SK-N-SH treated with all-trans-retinoic acid at 6 μM for 48 hours (cell line): Measurements from ENCODE around the gene UNC13B.

Experiments used
- ATAC-seq: fragments of 200-7000 bp; cut with Tn5 transposase; 3 replicates; pipeline ENCODE4 v1.9.1; 2020; ENCODE audit warnings: mild to moderate bottlenecking, moderate library complexity
- ARNTL ChIP-seq: fragments of 450-650 bp; formaldehyde crosslinking; IDR thresholded peaks from 2 replicates; pipeline ENCODE4 v1.5.0; 2020; ENCODE audit warnings: low read depth, mild to moderate bottlenecking, moderate library complexity, borderline replicate concordance
- BACH2 ChIP-seq: fragments of 250-450 bp; sonication (Bioruptor Pico); IDR thresholded peaks from 2 replicates; pipeline ENCODE4 v1.9.0; 2021; ENCODE audit warnings: mild to moderate bottlenecking, borderline replicate concordance
- CSDC2 ChIP-seq: fragments of 250-450 bp; sonication (Bioruptor Pico); IDR thresholded peaks from 2 replicates; pipeline ENCODE4 v1.5.0; 2020; ENCODE audit warnings: mild to moderate bottlenecking, moderate library complexity
- ESRRG ChIP-seq: fragments of 250-450 bp; sonication (Bioruptor Pico); IDR thresholded peaks from 2 replicates; pipeline ENCODE4 v1.6.1; 2021; ENCODE audit warnings: mild to moderate bottlenecking
- GLIS3 ChIP-seq: fragments of 250-450 bp; sonication (Bioruptor Pico); IDR thresholded peaks from 2 replicates; pipeline ENCODE4 v1.5.0; 2020; ENCODE audit warnings: mild to moderate bottlenecking, moderate library complexity
- OSR1 ChIP-seq: fragments of 250-450 bp; sonication (Bioruptor Pico); IDR thresholded peaks from 2 replicates; pipeline ENCODE4 v1.8.0; 2022; ENCODE audit warnings: moderate library complexity, mild to moderate bottlenecking, inconsistent platforms
- PATZ1 ChIP-seq: fragments of 250-450 bp; sonication (Bioruptor Pico); IDR thresholded peaks from 2 replicates; pipeline ENCODE4 v1.8.0; 2020; ENCODE audit warnings: mild to moderate bottlenecking, moderate library complexity, borderline replicate concordance
- POU6F1 ChIP-seq: fragments of 250-450 bp; sonication (Bioruptor Pico); IDR thresholded peaks from 2 replicates; pipeline ENCODE4 v1.8.0; 2021; ENCODE audit warnings: low read depth, mild to moderate bottlenecking, moderate library complexity, borderline replicate concordance
- PPARA ChIP-seq: fragments of 250-450 bp; sonication (Bioruptor Pico); IDR thresholded peaks from 2 replicates; pipeline ENCODE4 v1.5.0; 2020; ENCODE audit warnings: mild to moderate bottlenecking, borderline replicate concordance
- RARB ChIP-seq: fragments of 250-450 bp; sonication (Bioruptor Pico); IDR thresholded peaks from 2 replicates; pipeline ENCODE4 v1.8.0; 2021; ENCODE audit warnings: mild to moderate bottlenecking, moderate library complexity
- TCF4 ChIP-seq: fragments of 250-450 bp; sonication (Bioruptor Pico); IDR thresholded peaks from 2 replicates; pipeline ENCODE4 v1.8.0; 2021; ENCODE audit warnings: mild to moderate bottlenecking, moderate library complexity, borderline replicate concordance
- TOX ChIP-seq: fragments of 250-450 bp; sonication (Bioruptor Pico); IDR thresholded peaks from 2 replicates; pipeline ENCODE4 v1.8.0; 2021; ENCODE audit warnings: mild to moderate bottlenecking, moderate library complexity, borderline replicate concordance
- ZC3H10 ChIP-seq: fragments of 250-450 bp; sonication (Bioruptor Pico); IDR thresholded peaks from 2 replicates; pipeline ENCODE4 v1.5.1; 2021; ENCODE audit warnings: mild to moderate bottlenecking, moderate library complexity
- ZFP3 ChIP-seq: fragments of 250-450 bp; sonication (Bioruptor Pico); IDR thresholded peaks from 2 replicates; pipeline ENCODE4 v1.5.0; 2020; ENCODE audit warnings: mild to moderate bottlenecking, moderate library complexity
- ZFP30 ChIP-seq: fragments of 450-650 bp; formaldehyde crosslinking; IDR thresholded peaks from 2 replicates; pipeline ENCODE4 v1.5.0; 2022; ENCODE audit warnings: mild to moderate bottlenecking, moderate library complexity
- ZNF565 ChIP-seq: fragments of 450-650 bp; formaldehyde crosslinking; conservative IDR thresholded peaks from 2 replicates; pipeline ENCODE4 v1.5.0; 2020; ENCODE audit warnings: low read depth, mild to moderate bottlenecking, moderate library complexity
- ZNF70 ChIP-seq: fragments of 450-650 bp; formaldehyde crosslinking; IDR thresholded peaks from 2 replicates; pipeline ENCODE4 v1.5.0; 2020; ENCODE audit warnings: mild to moderate bottlenecking, moderate library complexity
- TF ChIP-seq, protein P1 (sequence below): fragments of 250-450 bp; sonication (Bioruptor Pico); IDR thresholded peaks from 2 replicates; pipeline ENCODE4 v1.5.0; 2020; ENCODE audit warnings: mild to moderate bottlenecking, moderate library complexity
- TF ChIP-seq, protein P2 (sequence below): fragments of 250-450 bp; sonication (Bioruptor Pico); IDR thresholded peaks from 2 replicates; pipeline ENCODE4 v1.5.1; 2021; ENCODE audit warnings: mild to moderate bottlenecking, moderate library complexity
- TF ChIP-seq, protein P3 (sequence below): fragments of 250-450 bp; sonication (Bioruptor Pico); IDR thresholded peaks from 2 replicates; pipeline ENCODE4 v1.5.1; 2020; ENCODE audit warnings: low read depth, mild to moderate bottlenecking, moderate library complexity

UNC13B gene

DNA sequence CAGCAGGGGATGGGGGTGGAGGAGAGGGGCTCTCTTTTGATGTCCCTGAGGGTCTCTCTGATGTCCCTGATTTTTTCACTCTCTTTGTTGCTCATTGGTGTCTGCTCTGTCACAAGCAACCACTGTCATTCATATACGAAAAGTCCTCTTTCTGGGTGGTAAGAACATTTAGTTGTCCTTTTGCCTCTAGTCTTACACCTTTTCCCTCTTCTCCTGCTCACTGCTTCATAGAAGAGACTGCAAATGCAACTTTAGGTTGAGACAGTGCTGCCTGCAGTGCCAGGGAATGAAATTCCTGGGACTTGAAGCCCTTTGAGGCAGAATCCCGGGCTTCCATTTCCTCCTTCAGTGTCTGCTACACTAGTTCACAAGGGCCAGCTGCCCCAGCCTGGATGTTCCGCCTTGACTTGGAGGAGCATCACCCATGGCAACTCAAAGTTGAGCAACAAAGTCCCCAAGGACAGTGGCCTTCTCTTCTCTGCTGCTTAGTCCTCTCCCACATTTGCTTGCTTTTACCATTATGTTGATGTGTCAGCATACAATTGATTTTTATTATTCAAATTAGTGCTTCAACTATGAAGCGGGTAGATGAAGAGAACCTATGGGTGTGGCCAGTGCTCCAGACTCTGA, 233.4 kb downstream of the UNC13B start:
- ATAC-seq = no peak
- TF ChIP-seq ZFP30 (no peak), ZNF70 (CRISPR knock-in tag) (no peak), ZC3H10 (no peak), PATZ1 (no peak), TOX (no peak), BACH2 (CRISPR knock-in tag) (no peak), CSDC2 (no peak), OSR1 (CRISPR knock-in tag) (no peak), ARNTL (CRISPR knock-in tag) (no peak), PPARA (CRISPR knock-in tag) (no peak), POU6F1 (CRISPR knock-in tag) (no peak), RARB (no peak)
- TF ChIP-seq, protein P1, sequence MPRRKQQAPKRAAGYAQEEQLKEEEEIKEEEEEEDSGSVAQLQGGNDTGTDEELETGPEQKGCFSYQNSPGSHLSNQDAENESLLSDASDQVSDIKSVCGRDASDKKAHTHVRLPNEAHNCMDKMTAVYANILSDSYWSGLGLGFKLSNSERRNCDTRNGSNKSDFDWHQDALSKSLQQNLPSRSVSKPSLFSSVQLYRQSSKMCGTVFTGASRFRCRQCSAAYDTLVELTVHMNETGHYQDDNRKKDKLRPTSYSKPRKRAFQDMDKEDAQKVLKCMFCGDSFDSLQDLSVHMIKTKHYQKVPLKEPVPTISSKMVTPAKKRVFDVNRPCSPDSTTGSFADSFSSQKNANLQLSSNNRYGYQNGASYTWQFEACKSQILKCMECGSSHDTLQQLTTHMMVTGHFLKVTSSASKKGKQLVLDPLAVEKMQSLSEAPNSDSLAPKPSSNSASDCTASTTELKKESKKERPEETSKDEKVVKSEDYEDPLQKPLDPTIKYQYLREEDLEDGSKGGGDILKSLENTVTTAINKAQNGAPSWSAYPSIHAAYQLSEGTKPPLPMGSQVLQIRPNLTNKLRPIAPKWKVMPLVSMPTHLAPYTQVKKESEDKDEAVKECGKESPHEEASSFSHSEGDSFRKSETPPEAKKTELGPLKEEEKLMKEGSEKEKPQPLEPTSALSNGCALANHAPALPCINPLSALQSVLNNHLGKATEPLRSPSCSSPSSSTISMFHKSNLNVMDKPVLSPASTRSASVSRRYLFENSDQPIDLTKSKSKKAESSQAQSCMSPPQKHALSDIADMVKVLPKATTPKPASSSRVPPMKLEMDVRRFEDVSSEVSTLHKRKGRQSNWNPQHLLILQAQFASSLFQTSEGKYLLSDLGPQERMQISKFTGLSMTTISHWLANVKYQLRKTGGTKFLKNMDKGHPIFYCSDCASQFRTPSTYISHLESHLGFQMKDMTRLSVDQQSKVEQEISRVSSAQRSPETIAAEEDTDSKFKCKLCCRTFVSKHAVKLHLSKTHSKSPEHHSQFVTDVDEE (CRISPR knock-in tag) = no peak

DNA sequence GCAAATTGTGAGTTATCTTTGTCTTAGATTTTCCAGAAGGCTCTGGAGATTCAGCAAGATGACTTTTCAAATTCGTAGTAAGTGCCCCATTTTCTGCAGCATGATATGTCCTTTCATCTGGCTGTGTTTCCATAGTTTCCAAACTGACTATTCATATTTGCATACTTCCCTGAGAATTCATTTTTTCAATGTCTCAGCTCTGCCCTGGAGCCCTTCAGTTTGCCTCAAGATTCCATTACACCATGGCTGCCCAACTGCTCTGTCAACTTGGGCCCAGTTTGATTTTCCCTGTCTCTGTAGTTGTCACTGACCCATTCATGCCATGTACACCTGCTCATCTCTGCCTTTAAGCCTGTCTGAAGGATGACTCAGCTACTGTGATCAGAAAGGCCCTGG, 233.9 kb downstream of the UNC13B start:
- TF ChIP-seq ESRRG (no peak), TOX (no peak), ZC3H10 (no peak), OSR1 (CRISPR knock-in tag) (no peak), ZNF565 (CRISPR knock-in tag) (no peak), ZFP3 (CRISPR knock-in tag) (no peak), CSDC2 (no peak), BACH2 (CRISPR knock-in tag) (no peak), TCF4 (CRISPR knock-in tag) (no peak), ZFP30 (no peak)
- TF ChIP-seq, protein P1 (CRISPR knock-in tag) = no peak
- ATAC-seq = no peak

DNA sequence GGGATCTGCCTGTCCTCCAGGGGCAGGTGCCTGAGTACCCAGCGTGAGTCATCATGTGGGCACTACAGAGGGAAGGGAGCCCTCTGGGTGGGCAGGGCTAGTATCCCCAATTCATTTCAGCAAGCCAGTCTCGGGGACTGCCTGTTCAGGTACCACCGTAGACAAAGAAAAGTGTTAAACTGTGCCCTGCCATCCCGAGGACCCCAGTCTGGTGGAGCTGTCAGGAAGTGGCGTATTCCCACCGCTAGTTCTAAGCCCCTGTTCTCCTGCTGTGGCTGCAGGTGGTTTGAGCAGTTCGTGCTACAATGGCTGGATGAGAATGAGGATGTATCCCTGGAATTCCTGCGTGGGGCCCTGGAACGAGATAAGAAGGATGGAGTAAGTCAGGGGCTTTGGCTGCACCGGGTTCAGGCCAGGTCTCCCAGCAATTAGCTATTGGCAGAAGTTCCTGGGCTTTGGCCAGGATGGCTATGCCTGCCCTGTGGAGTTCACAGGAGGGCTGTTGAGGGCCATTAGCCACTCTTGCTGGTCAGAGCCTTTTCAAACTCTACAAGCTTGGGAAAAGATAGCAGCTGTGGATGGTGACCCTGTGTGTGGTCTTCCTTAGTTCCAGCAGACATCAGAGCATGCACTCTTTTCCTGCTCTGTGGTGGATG, 234.9 kb downstream of the UNC13B start:
- TF ChIP-seq TCF4 (CRISPR knock-in tag) (no peak), ZNF565 (CRISPR knock-in tag) (no peak), ZC3H10 (no peak), GLIS3 (CRISPR knock-in tag) (no peak), PATZ1 (no peak), TOX (no peak)
- TF ChIP-seq, protein P2, sequence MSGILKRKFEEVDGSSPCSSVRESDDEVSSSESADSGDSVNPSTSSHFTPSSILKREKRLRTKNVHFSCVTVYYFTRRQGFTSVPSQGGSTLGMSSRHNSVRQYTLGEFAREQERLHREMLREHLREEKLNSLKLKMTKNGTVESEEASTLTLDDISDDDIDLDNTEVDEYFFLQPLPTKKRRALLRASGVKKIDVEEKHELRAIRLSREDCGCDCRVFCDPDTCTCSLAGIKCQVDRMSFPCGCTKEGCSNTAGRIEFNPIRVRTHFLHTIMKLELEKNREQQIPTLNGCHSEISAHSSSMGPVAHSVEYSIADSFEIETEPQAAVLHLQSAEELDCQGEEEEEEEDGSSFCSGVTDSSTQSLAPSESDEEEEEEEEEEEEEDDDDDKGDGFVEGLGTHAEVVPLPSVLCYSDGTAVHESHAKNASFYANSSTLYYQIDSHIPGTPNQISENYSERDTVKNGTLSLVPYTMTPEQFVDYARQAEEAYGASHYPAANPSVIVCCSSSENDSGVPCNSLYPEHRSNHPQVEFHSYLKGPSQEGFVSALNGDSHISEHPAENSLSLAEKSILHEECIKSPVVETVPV (CRISPR knock-in tag) = no peak
- TF ChIP-seq, protein P3, sequence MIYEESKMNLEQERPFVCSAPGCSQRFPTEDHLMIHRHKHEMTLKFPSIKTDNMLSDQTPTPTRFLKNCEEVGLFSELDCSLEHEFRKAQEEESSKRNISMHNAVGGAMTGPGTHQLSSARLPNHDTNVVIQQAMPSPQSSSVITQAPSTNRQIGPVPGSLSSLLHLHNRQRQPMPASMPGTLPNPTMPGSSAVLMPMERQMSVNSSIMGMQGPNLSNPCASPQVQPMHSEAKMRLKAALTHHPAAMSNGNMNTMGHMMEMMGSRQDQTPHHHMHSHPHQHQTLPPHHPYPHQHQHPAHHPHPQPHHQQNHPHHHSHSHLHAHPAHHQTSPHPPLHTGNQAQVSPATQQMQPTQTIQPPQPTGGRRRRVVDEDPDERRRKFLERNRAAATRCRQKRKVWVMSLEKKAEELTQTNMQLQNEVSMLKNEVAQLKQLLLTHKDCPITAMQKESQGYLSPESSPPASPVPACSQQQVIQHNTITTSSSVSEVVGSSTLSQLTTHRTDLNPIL (CRISPR knock-in tag) = no peak
- ATAC-seq = no peak
